Central memory CD4-positive, alpha-beta T cell (primary cell): ENCODE measurements around the gene SAP30.

Experiments used
- DNase-seq: peaks from one replicate; pipeline ENCODE4 v3.0.0; 2022

The SAP30 gene

DNA sequence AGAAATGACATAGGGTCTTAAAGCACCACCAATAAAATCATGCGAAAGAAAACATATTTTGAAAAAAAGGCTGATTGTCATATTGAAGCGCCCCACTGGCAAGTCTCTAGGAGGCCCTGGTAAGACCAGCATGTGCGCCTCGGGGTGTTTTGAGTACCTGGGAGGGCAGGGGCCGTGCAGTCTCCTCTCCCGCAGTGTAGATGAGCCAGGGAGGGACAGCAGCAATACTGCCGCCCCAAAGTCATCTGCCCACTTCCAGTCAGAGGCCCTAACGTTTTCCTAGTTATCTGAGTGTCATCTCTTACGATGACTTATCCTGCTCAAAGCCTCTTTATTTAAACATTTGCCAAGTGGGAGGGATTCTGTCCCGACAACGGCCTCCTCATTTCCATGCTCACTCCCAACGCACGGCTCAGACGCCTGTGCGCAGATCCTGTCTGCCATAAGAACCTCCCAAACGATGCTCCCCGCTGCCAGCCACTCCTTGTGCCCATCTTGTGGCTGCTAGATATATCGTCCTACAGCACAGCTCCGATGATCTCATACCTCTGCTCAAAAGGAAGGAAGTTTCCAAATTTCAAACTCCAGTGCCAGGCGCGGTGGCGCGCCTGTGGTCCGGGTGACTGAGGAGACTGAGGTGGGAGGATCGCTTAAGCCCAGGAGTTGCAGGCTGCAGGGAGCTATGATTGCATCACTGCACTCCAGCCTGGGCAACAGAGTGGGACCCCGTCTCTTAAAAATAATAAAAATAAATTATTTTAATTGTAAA lies 45.3 kb downstream of the SAP30 start:
- no peak for DNase-seq

- DNase-seq = no peak
Measured at GRCh38 chr4:173417833-173418232, 47.1 kb downstream of the SAP30 start.

DNA sequence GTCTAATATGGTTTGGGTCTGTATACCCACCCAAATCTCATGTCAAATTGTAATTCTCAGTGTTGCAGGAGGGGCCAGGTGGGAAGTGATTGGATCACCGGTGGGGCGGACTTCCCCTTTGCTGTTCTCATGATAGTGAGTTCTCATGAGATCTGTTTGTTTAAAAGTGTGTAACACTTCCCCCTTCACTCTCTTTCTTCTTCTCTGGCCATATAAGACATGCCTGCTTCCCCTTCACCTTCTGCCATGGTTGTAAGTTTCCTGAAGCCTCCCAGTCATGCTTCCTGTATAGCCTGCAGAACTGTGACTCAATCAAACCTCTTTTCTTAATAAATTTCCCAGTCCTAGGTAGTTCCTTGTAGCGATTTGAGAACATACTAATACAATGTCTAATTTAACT lies 47.9 kb downstream of the SAP30 start:
- DNase-seq = no peak

- peak; percentile 7 for DNase-seq
Measured at GRCh38 chr4:173420324-173420752, 49.6 kb downstream of the SAP30 start.

GRCh38 chr4:173420801-173421200 lies 50.0 kb downstream of the SAP30 start:
- DNase-seq = no peak

DNA sequence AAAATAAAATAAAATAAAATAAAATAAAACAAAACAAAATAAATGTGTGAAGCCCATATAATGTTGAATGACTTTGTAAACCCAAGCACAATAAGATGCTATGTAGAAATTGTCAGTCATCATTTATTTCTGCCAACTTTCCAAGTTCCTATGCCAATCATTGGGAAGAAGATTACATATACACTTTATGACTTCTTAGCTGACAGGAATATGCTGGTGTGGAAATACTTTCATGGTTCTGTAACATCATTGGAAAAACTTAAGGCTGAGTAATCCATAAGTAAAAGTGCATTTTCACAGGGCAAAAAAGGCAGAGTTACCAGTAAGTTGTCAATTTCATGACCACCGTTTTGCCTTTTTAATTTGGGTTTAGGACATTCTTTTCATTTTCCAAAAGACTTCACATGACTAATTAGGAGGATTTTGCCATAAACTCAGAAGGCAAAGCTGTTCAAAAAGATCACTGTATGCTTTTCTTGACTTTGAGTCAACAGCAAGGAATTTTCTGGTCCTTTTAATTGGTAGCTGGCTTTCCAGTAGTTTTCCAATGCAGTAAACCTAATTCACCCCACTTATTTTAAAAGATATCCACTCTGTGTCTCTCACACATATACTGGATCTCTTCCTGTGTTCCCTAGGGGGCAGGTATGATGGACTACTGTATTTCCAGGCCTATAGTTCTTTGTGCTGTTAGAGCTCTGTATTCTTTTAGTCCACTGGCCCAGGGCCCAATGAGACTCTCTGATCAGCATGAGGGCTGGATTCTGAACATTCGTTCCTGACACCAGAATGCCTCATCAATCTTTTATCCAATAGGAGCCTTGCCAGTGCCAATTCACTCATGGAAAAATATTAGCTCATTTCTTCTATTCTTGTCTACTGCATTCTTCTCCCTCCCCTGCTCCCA lies 54.4 kb downstream of the SAP30 start:
- DNase-seq = no peak

DNA sequence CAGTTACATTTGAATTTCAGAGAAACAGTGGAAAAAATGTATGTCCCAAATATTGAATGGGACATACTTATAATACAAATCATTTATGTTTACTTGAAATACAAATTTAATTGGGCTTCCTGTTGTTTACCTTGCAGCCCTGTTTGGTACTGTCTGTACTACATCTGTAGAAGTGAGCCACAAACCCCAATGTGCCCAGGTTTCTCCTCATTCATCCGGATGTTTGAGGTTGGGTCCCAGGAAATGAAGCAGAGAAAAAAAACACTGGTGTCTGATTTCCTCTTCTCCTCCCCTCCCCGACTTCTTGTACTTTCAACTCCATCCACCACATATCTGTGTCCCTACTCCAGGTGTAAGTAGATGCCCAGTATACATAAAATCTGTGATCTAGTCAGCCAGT lies 55.3 kb downstream of the SAP30 start:
- DNase-seq = peak; percentile 27
